GM21423 (cell line): ENCODE data around the gene SREK1.

ENCODE experiments used
- ATAC-seq: cut with Tn5 transposase; IDR thresholded peaks from one replicate; pipeline ENCODE4 v1.9.1; 2021; ENCODE audit warnings: mild to moderate bottlenecking, moderate library complexity; ENCODE audit not compliant: unreplicated experiment

The SREK1 gene

DNA sequence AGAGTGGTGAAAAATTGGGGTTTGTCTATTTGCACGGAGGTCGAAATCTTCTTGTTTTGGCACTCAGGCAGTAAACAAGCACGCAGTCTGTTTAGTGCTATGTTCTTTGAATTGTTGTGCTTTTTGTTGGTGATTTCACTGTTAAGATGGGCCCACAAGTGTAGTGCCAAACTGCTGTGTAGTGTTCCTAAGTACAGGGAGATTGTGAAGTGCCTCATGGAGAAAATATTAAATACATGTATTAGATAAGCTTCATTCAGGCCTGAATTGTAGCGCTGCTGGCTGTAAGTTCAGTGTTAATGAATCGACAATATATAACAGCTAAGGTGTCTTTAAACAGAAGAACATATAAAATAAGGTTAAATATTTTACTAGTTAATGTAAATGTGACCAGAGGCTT, 17.3 kb downstream of the SREK1 start:
- ATAC-seq = no peak

DNA sequence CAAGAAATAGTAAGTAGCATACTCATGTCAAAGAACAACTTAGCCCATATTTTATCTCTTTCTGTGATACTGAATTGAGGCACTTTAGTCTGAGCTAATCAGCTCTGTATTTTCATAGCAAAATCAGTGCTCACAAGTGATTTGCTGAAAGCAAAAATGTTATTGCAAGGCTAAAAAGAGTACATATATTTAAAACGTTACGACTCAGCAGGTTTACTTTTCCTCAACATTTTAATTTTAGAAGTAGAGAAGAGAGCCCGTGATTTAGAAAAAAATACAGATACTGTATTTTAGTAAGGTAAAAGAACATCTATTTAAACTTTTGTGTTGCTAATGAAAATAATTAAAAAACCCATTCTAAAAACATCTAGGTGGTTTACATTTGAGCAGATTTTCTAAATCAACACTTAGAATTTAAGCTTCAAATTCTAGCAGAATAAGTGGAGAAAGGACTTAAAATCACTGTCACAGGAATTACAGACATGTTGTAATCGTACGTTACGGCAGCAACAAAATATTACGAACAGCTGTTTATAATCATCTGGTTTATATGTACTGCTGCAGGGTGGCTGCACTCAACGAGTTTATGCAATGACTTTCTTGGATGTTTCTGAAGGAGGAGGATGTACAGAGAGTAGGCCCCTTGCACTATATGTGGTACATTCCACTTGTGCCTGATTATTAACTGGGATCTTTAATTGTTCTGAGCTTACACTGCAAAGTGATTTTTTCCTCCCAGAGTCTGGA, 20.1 kb downstream of the SREK1 start:
- ATAC-seq = no peak

DNA sequence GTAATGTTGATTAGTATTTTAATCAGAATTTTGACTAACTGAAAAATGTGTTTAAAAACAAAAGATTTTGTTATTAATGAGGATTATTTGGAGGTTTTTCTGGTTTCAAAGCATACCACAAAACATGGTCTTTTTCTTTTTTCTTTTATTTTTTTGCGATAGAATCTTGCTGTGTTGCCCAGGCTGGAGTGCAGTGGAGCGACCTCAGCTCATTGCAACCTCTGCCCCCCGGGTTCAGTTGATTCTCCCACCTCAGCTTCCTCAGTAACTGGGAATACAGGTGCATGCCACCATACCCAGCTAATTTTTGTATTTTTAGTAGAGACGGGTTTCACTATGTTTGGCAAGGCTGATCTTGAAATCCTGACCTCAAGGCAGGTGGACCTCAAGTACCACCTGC, 24.1 kb downstream of the SREK1 start:
- ATAC-seq = no peak

DNA sequence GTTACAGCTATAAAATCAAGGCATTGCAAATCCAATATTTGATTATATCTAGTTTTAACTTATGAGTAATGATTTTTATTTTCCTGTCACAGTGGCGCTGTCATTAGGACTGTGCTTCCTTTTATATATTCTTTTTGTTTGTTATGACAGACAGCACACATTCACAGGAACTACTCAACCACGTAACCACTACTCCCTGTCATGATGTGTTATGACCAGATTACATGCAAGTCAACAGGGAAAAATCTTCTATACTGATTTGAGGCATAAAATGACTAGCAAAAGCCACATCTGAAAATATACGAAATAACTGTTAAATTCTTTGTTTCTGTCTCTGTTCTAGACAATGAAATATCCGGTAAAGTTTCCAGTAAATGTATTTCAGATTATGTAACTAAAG, 25.4 kb downstream of the SREK1 start:
- ATAC-seq = no peak

DNA sequence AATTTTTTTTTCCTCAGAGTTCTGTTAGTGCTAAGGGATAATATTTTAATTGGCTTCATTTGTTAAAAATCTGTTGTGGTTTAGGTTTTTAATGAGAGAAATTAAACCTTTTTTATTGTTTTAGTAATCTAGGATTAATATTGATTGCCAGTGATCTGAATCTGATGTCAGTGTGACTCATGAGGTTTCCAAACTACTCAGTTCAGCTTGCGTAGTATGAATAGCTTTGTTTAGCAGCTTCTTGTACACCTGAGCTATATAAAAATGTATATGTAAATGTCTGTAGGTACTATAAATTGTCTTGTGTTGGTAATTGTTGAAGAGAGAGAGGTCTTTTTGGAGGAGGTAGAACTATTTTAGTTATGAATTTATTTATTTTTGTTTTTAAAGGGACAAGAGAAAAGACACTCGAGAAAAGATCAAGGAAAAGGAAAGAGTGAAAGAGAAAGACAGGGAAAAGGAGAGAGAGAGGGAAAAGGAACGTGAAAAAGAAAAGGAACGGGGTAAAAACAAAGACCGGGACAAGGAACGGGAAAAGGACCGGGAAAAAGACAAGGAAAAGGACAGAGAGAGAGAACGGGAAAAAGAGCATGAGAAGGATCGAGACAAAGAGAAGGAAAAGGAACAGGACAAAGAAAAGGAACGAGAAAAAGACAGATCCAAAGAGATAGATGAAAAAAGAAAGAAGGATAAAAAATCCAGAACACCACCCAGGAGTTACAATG, 26.3 kb downstream of the SREK1 start:
- ATAC-seq = no peak

DNA sequence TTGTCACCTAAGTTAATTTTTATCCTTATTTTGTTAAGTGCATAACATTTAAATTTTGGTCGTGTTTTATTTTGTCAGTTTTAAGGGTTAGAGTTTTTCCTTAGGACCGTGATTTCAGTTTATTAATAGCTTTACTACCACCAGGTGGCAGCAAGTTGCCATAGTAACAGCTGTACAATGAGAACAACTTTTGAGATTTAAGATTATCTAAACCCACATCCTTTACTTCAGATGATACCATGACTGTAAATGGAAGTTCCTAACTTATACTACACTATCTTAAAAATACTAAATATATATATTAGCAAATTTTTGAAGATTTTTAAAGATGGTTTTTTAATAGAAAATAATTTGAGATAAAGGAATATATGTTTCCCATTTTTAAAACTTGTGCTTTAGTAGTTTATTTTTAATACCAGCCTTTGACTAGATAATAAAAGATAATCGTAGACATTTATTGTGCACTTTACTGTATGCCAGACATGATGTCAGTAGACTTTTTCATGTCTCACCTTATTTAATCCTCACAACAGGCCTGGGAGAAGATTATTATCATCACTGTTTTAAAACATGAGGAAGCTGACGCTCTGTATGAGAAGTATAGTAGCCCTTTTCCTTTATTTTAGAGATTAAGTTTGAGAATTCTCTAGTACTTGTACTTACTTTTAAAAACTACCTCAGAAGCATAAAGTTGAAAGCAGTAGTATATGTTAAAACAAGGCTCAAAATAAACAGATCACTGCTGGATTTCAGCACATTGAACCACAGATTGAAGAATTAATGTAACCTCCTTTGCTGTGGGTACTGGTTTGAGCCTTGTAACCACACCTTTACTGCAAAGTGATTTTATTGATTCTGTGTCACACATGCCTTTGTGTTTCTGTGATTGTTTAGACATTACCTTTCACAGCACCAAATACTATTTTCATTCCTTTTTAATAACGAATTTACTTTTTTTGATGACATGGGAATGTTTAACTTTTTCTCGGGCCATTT, 27.5 kb downstream of the SREK1 start:
- peak; percentile 77 for ATAC-seq

DNA sequence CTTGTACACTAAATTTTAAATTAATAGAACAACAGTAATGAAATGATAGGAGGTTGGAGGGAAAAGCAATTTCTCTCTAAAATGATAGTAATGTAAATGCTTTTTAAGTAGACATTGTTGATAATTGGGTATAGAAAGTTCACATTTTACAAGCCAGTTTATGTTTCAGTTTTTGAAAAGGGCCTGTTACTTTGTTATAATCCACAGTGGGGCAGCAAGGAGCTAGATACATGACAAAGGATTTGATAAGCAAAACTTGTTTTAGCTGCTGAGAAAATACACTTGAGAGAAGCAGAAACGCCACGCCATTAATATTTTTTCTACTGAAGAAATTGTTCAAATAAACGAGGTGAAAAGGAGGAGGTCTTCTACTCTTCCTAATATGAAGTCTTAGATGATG, 30.2 kb downstream of the SREK1 start:
- no peak for ATAC-seq

DNA sequence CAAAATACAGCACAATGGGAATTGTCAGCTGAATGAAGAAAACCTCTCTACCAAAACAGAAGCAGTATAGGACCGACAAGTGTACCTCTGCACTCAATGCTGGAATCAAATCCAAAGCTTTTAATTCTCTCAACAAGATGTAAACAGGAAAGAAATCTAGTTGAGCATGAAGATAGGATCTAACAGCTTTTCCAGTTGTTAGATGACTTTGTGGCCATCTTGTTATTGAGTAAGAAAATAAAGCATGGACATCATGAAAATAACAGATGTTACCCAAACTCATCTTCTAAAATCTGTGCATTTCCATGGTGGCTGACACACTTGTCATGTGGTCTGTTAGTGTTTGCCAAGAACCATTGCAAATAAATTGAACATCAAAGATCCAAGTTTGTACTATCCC, 34.7 kb downstream of the SREK1 start:
- ATAC-seq = no peak

DNA sequence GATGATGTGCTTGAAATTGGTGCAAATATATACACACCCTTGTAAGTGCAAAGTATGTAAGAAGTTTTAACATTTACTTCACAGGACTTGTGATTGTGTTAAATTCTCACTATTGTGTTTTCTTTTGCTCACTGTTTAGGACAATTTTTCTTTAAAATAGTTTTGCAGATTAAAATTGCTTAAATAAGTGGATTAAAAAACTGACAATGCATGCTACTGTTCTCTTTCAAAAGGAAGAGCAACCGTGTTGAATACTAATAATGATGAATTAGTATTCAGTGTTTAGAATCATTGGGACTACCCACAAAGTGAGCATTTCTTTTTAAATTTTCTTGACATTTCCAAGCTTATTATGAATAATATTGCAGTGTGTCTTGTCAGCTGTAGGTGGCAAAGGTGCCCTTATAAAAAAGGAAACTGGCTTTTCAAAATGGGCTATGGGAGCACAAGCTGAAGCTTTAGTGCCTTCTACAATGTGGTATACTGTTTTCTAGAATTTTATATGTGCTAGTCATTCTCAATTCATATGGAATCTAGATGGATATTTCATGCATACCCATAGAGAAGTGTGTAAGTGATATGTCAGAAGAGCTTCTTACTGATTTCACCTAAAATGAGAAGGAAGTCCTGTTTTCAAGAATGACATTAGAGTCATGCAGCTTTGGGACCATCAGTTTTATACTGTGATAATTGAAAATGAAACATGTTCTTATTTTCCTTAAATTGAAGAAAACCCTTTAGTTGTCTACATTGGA, 35.4 kb downstream of the SREK1 start:
- ATAC-seq = no peak

DNA sequence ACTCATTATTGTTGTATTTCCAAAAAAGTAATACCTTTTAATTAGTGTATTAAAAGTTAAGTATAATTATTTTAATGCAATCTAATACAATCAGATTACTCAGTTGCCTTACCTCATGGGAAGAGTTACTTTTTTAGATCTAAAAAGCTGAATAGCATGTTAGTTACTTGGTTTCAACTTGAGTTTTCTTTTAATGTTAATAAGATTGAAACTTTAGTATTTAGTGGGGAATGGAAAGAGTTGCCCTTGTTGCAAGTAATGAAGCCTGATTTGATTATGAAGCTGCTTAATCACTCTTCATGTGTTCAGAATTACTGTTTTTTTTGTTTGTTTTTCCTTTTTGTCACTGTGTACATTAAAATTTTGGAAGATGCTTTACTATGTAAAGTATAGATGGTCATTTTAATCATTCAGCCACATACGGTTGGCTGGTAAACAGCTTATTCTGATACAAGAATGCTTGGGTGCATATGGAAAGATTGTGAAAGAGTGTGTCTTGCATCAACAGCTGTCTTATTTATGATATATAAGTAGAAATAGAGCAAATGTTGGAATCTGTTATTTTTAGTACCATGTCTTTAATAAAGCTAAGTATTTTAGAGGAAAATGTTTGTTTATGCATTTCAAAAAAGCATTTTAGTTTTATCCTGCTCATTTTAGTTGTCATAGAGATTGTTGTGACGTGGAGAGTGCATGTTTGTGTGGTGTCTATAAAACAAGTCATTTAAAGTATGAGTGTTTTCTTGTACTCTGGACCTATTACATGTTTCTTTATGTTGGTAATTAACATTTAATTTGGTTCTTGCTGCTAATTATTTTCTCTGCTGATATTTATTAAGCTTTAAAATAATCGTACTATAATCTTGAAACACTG, 36.4 kb downstream of the SREK1 start:
- no peak for ATAC-seq

DNA sequence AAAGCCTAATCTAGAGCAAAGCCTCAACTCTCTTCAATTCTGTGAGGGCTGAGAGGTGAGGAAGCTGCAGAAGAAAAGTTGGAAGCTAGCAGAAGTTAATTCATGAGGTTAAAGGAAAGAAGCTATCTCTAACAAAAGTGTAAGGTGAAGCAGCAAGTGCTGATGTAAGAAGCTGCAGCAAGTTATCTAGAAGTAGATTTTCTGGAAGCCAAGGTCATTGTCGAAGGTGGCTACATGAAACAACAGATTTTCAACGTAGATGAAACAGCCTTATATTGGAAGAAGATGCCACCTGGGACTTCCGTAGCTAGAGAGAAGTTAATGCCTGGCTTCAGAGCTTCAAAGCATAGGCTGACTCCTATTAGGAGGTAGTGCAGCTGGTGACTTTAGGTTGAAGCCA, 42.0 kb downstream of the SREK1 start:
- ATAC-seq = no peak

DNA sequence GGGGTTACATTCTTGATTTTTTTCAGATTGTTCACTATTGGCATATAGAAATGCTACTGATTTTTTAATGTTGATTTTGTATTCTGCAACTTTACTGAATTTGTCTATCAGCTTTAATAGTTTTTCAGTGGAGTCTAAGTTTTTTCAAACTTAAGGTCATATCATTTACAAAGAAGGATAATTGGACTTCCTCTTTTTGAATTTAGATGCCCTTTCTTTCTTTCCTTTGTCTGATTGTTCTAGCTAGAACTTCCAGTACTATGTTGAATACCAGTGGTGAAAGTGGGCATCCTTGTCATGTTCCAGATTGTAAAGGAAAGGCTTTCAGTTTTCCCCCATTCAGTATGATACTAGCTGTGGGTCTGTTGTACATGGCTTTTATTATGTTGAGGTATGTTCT, 49.3 kb downstream of the SREK1 start:
- no peak for ATAC-seq

DNA sequence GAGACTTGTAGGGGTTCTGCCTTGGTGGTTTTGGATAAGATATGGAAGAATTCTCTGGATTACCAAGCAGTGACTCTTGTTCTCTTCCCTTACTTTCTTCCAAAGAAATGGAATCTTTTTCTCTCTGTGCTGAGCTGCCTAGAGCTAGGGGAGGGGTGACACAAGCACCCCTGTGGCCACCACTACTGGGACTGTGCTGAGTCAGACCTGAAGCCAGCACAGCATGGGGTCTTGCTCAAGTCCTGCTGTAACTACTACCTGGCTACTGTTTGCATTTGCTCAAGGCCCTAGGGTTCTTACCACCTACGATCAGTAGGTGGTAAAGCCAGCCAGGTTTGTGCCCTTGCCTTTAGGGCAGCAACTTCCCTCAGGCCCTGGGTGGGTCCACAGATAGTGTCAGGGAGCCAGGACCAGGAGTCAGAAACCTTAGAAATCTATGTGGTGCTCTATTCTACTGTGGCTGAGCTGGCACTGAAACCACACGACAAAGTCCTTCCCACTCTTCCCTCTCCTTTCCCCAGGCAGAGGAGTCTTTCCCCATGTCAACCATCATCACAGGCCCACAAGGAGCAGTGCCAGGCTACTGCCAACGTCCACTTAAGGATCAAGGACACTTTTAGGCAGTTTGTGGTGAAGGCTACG, 53.8 kb downstream of the SREK1 start:
- ATAC-seq = no peak

DNA sequence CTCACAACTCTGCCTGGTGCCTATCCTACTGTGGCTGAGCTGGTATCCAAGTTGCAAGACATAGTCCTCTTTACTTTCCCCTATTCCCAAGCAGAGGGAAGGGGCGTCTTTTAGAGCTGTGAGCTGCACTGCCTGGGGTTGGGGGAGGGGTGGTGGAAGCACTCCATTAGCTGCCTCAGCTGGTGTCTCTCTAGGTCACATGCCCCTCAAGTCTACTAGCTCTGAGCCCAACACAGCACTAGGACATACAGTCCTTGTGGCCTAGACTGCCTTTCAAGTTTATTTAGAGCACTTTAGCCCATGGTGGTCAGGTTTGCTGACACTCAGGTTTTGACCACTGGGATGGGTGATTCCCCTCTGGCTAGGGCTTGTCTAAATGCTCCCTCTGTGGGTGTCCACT, 54.7 kb downstream of the SREK1 start:
- ATAC-seq = no peak

DNA sequence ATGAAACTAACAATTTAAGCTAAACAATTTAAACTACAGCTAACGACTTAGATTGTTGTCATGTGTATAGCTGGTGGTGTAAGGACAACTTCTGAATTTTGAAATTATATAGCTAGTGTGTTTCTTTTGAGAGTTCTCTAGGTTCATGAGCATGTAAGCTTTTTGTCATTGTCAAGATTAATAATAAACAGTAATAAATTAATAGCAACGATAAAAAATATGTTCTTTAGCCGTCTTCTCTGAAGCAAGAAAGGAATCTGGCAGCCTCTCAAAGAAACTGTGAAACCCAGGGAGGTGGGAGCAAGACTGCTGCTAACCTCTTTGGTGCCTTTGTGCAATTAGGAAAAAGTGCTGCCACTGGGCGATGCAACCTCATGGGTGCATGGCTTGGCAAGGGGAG, 59.4 kb downstream of the SREK1 start:
- ATAC-seq = no peak

DNA sequence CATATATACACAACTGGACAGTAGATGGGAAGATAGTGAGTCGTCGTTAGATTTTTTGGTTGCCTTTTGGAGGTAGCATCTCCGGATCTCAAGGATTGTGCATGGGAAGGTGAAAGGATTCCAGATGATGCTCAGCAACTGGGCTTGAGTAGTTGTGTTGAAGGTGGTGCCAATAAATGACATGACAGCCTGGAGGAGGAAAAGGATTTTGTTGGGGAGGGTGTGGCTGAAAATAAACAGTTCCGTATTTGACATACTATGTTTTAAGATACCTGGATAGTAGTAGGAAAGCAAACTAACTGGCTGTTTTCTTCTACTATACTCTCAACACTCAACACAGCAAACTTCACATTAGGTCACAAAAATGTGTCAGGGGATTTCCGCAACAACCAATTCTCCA, 62.4 kb downstream of the SREK1 start:
- ATAC-seq = no peak

DNA sequence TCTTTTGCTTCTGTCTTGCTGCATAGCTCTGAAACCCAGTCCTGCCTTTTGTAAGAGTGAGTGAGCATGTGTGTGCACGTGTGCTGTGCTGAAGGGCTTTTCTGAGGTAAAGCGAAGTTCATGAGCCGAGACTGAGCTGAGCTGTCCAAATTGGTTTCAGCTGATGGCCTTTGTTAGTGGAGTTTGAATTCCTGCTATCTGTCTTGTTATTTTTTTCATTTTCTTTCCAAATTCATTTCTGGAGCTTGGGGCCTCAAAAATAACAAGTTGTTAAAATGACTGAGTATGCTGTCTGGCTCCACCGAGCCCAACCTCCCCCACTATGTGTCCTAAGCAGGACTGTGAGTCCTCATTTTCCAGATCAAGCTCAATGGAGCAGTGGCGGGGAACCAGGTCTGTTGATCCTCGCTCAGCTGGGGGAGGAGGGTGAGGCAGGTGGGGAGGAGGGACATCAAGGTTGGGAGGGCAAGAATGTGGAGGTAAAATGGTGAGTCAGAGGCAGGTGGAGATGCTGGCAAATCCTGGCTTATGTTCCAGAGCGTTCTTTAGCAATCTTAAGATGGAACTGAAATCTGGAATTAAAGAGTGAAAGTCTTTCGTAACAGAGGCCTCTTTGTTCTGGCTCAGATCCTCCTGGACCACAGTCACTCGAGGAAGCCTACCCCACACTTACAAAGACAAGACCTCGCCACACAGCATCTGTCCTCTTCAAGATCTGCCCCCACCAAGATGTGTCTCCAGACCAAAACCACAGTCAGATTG, 63.9 kb downstream of the SREK1 start:
- no peak for ATAC-seq

DNA sequence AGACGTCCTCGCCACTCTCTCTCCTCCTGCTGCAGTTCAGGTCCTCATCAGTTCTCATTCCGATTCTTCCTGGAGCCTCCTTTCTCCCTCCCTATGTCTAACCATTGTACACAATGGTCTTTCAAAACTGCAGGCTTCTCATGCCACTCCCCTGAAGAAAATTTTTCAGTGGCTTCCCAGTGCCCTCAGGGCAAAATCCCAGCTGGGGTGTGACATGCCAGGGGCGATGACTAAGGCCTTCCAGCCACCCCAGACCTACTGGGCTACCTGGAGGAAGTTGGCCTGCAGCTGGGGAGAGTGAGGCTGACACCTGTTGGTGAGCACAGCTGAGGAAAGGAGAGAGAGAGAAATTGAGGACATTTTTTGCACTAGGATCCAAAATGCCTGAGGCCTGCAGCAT, 65.2 kb downstream of the SREK1 start:
- ATAC-seq = no peak

DNA sequence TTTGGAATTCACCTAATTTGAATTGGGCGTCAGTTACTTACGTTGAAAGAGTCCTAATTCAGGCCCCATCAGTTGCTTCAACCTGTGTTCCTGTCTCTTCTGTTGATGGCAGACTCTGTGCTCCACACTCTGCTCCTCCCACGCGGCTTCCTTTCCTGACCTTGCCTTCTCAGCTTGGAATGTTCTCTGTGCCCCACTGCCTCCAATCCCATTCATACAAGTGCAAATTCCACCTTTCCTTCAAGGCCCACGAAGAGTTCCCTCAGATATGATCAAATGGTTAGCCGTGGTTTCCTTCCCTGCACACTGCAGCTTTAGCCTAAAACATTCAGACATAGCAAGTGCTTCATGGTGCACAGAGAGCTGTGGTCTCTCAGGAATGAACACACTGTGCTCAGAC, 65.7 kb downstream of the SREK1 start:
- ATAC-seq = no peak
